Heart left ventricle (tissue), 16 donors: ENCODE measurements around the gene TAOK1. TPM values are rescaled to one million over a fixed set of nuclear protein-coding genes. Genes with fewer than 3 reads are reported as not detected.
A peak's percentile ranks its signal among the peaks of the same experiment; 100 is the strongest.

Experiments
- ATAC-seq, 4 donors: fragments of 200-7000 bp; cut with Tn5 transposase; one replicate each; pipeline ENCODE4 v1.9.1; 2020 to 2022; ENCODE audit warnings: moderate library complexity in 4 of 4, mild to moderate bottlenecking in 3 of 4, moderate number of reproducible peaks in 1 of 4
- DNase-seq, 5 donors: peaks; one replicate each; pipeline ENCODE4 v3.0.0-alpha.2; 2020
- H3K27ac ChIP-seq, 12 donors: fragments of 200-600 bp; sonication (generic) in 4 of 12; one replicate each; pipeline versions ENCODE4 v1.5.0 to v1.8.0; 2016 to 2022; ENCODE audit warnings: mild to moderate bottlenecking in 2 of 12
- H3K27me3 ChIP-seq, 9 donors: fragments of 200-600 bp; sonication (generic) in 2 of 9; one replicate each; pipeline versions ENCODE4 v1.5.1 to v1.8.0; 2016 to 2022; ENCODE audit warnings: mild to moderate bottlenecking in 3 of 9
- H3K36me3 ChIP-seq, 9 donors: fragments of 200-600 bp; sonication (generic) in 2 of 9; one replicate each; pipeline versions ENCODE4 v1.5.0 to v1.8.0; 2018 to 2022; ENCODE audit warnings: mild to moderate bottlenecking in 2 of 9
- H3K4me1 ChIP-seq, 12 donors: fragments of 200-600 bp; sonication (generic) in 4 of 12; one replicate each; pipeline versions ENCODE4 v1.5.0 to v1.8.0; 2016 to 2022; ENCODE audit warnings: mild to moderate bottlenecking in 3 of 12
- H3K4me3 ChIP-seq, 12 donors: fragments of 200-600 bp; sonication (generic) in 4 of 12; one replicate each; pipeline versions ENCODE4 v1.5.0 to v1.8.0; 2017 to 2022; ENCODE audit warnings: mild to moderate bottlenecking in 9 of 12, moderate library complexity in 4 of 12
- H3K9me3 ChIP-seq, 12 donors: fragments of 200-600 bp; sonication (generic) in 4 of 12; one replicate each; pipeline versions ENCODE4 v1.5.0 to v1.8.0; 2016 to 2022; ENCODE audit warnings: mild to moderate bottlenecking in 1 of 12
- CTCF ChIP-seq, 12 donors: fragments of 200-600 bp; sonication (generic) in 4 of 12; IDR thresholded peaks; one replicate each; pipeline versions ENCODE4 v1.5.0 to v1.8.0; 2018 to 2022; ENCODE audit warnings: antibody characterized with exemption in 12 of 12, mild to moderate bottlenecking in 5 of 12
- POLR2A ChIP-seq, 2 donors: fragments of 450-650 bp; IDR thresholded peaks; one replicate each; pipeline ENCODE4 v1.6.1; 2017; ENCODE audit warnings: antibody characterized with exemption in 2 of 2, mild to moderate bottlenecking in 2 of 2, moderate library complexity in 2 of 2
- WGBS, 4 donors: extraction: QIAGEN DNeasy Blood & Tissue Kit in 2 of 4; methylation state at CpG; one replicate each; pipeline versions ENCODE4 v1.1.5 to v1.1.7; 2013 to 2018; 5-methylcytosine and 5-hydroxymethylcytosine counted together
- intact Hi-C, 10 donors: fragments of 100-400 bp; cut with DNase I; formaldehyde crosslinking; loops; one replicate each; pipeline versions ENCODE4 v1.11.1 to v1.14.2; 2022
- polyA plus RNA-seq, 2 donors: library from polyadenylated mRNA; stranded (reverse); fragments of 200-250 nt; gene quantifications; one replicate each; pipeline ENCODE4 v1.2.3, GENCODE V29; 2013
- total RNA-seq, 9 donors: library from RNA; depleted of rRNA in 2 of 9; stranded (reverse); fragments of >200 nt in 2 of 9; fragmentation: NEBNext Ultra II Directional in 3 of 9; extraction: Animal tissue kit (Norgen Biotek cat#: 25700) in 3 of 9; gene quantifications; one replicate each; pipeline versions ENCODE4 v1.1.0 to v1.2.4, GENCODE V29; 2016 to 2023
- donor health status: ischemic (EF 13 %, LVEDD 7.1; RV severe dilation, severe dysfunction).
- donor health status: healthy with polysubstance abuse.
- donor health status: DM: no; HTN: yes; CAD: no.
- donor health status: DM: no; HTN: no; CAD: no.
- donor health status: ischemic (EF 25% LVEDD 6.9; RV normal size, moderate dysfunction).
- donor health status: ischemic (EF 25% LVEDD 5.7; RV mildly dilated, moderate dysfunction).
- donor health status: healthy.
- donor health status: DM: yes; HTN: yes; CAD: no.
- donor health status: ischemic (EF 35%, LVEDD 5.7; RV mildly dilated, moderate dysfunction).
- donor health status: nonischemic (EF 11% LVEDD 7.7; RV severe dilation, severe dysfunction).
- donor health status: DM: yes; HTN: yes; CAD: no.
- donor health status: PGD.
- donor health status: ischemic (EF 29% LVEDD 5.4; RV normal size, mild dysfunction).
- donor health status: nonischemic (EF 23%, LVEDD 6.1; RV moderate dilation, normal function).

The TAOK1 gene
- total and polyA plus RNA-seq, 11 donors: 9.2 to 81.2 (median 59.0) TPM

- ATAC-seq (peak; percentile 59 to 80 (median 74)), DNase-seq (peak; percentile 79 to 90 (median 85))
- H3K36me3 ChIP-seq: peaks cover 0 to 81% (median 72%) of the 10 kb centered on the region in 9 donors
- no peak overlapping the region for H3K4me3 ChIP-seq
- peak overlapping the region in 1 of 12 donors; percentile 5 for H3K27ac ChIP-seq
- intact Hi-C loops: loop anchor here in 6 of 10 donors (2.0 to 10.0 kb wide), 9 partner anchors 31 to 515 kb away; partner anchors contain the start of genes CORO6 (in 1 of the 6) and SSH2 (in 1 of the 6)
- H3K4me1 ChIP-seq: peaks cover 0 to 43% (median 23%) of the 10 kb centered on the region in 12 donors
- H3K27me3 ChIP-seq: no peaks in the 10 kb centered on the region
- WGBS, 4 donors: 60 to 66% (median 63%) methylated on average over 13 to 15 of the region's 15 CpGs
- TF ChIP-seq CTCF (IDR thresholded peaks at IDR 0.05) (peak; percentile 80 to 95 (median 90)), POLR2A (IDR thresholded peaks at IDR 0.05) (no peak)
- no peaks in the 10 kb centered on the region for H3K9me3 ChIP-seq
Measured at GRCh38 chr17:29579866-29580771, 190.0 kb downstream of the TAOK1 start.

DNA sequence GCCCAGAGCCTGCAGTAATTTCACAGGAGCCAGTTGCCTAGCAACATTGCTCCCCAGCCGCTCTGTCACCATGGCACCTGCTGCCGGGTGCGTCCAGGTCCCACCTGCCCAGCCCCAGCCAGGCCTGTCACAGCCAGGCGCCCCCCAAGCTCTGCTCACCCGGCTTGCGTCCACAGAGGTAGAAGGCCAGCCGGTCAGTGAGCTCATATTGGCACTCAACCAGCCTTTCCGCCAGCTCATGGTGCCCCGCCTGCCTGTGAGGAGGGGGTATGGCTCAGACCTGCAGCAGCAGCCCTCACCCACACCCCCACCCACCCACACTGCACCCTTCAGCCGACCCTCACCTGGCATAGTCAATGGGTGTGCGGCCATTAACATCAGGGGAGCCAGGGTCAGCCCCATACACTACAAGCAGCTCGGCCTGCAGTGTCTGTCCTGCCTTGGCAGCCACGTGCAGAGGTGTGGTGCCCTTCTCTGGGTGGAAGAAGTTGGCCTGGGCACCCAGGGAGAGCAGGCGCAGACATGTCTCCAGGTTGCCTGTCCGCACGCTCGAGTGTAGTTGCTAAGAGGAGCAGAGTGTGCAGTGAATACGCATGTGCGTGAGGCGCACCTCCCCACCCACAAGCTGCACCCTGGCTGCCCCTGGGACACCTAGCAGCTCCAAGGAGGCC is 191.6 kb downstream of the TAOK1 start:
- Histone ChIP-seq H3K27ac (no peak overlapping the region), H3K27me3 (no peaks in the 10 kb centered on the region), H3K4me3 (no peak overlapping the region), H3K36me3 (peaks cover 0 to 65% (median 56%) of the 10 kb centered on the region in 9 donors), H3K4me1 (peaks cover 0 to 58% (median 32%) of the 10 kb centered on the region in 12 donors), H3K9me3 (no peaks in the 10 kb centered on the region)
- intact Hi-C loops: loop anchor here in 5 of 10 donors (5.0 to 10.0 kb wide), 7 partner anchors 36 to 513 kb away; partner anchors contain the start of genes CORO6 (in 1 of the 5) and SSH2 (in 1 of the 5)
- ATAC-seq (no peak), DNase-seq (peak in 4 of 5 donors; percentile 6 to 51 (median 26))
- no peak for TF ChIP-seq CTCF (IDR thresholded peaks at IDR 0.05)
- TF ChIP-seq POLR2A (IDR thresholded peaks at IDR 0.05): no peak
- 73 to 92% (median 91%) methylated on average over 2 to 20 of the region's 20 CpGs for WGBS, 4 donors

DNA sequence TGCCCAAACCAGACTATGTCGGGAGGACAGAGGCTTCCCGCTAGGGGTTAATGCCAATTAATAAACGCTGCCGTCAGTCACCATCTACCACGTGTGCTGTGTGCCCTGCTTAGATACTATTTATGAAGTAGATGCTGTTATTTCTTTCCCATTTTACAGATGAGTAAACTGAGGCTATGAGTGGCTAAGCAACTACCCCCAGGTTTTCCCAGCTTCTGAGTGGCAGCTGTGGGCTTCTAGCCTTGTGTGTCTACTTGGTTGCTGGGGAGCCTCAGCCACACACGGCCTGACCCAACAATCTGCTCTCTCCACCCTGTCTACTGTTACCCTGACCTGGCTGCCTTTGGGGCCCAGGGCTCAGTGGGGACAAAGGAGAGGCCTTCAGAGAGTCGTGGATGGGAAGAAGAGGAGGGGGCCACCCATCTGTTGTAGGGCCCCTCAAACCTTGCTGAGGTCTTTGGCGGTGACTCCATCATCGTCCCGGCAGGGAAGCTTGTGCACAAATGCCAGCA is 192.1 kb downstream of the TAOK1 start:
- Histone ChIP-seq H3K9me3 (no peaks in the 10 kb centered on the region), H3K36me3 (peaks cover 0 to 59% (median 50%) of the 10 kb centered on the region in 9 donors), H3K27ac (peak overlapping the region in 2 of 12 donors; percentile 2 to 22), H3K27me3 (no peaks in the 10 kb centered on the region), H3K4me1 (peaks cover 0 to 64% (median 38%) of the 10 kb centered on the region in 12 donors), H3K4me3 (no peak overlapping the region)
- no peak for TF ChIP-seq CTCF (IDR thresholded peaks at IDR 0.05)
- no peak for TF ChIP-seq POLR2A (IDR thresholded peaks at IDR 0.05)
- 80 to 87% (median 83%) methylated on average over 10 of the region's 10 CpGs for WGBS, 4 donors
- no peak for ATAC-seq
- peak in 2 of 5 donors; percentile 9 to 20 for DNase-seq
- intact Hi-C loops: loop anchor here in 5 of 10 donors (5.0 to 10.0 kb wide), 7 partner anchors 35 to 512 kb away; partner anchors contain the start of genes CORO6 (in 1 of the 5) and SSH2 (in 1 of the 5)
